ENCODE measurements around the gene PPP1R3C.

Gene PPP1R3C

DNA sequence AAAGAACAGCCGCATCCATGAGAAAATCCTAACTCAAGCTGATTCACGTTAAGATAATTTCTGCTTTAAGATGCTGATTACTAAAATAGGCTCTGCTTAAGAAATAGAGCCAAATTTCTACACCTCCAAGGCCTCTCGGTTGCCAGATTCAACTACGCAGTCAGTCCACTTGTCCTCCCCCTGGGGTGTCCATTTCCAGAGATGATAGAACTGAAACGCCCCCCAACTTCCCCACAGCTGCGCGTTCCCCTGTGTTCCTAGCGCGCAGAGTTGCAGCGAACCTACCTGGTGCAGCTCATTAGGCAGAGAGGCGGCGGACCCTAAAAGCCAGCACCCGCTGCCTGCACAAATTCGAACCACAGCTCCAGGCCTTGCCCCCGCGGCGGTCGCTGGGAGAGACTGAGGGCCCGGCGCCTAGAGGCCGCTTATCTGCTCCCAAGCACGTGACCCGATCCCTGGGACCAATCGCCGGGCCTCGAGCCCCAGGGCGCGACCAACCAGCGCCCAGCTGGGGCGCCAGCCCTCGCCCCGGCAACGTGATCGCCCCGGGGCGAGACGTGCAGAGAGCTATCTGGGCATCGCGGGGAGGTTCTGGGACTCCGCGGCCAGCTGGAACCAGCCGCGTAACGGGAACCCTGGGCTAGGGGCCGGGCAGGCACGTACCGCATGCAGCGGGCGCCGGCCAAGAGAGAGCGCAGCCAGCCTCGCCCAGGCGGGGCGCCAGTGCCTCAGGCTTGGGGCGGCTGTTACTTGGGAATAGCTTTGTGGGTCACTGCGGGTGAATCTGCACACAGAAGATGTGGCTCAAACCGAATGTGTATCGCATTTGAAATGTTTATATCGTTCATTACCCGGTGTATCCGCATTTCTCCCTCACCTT is at the start of gene PPP1R3C:
Gene PPP1R3C, minus strand, starts transcription at position 401 of the 880 bp plus-strand sequence. Its CDS starts 102 bp downstream, at position 299.
- DNase-seq, result peak; percentile 70

DNA sequence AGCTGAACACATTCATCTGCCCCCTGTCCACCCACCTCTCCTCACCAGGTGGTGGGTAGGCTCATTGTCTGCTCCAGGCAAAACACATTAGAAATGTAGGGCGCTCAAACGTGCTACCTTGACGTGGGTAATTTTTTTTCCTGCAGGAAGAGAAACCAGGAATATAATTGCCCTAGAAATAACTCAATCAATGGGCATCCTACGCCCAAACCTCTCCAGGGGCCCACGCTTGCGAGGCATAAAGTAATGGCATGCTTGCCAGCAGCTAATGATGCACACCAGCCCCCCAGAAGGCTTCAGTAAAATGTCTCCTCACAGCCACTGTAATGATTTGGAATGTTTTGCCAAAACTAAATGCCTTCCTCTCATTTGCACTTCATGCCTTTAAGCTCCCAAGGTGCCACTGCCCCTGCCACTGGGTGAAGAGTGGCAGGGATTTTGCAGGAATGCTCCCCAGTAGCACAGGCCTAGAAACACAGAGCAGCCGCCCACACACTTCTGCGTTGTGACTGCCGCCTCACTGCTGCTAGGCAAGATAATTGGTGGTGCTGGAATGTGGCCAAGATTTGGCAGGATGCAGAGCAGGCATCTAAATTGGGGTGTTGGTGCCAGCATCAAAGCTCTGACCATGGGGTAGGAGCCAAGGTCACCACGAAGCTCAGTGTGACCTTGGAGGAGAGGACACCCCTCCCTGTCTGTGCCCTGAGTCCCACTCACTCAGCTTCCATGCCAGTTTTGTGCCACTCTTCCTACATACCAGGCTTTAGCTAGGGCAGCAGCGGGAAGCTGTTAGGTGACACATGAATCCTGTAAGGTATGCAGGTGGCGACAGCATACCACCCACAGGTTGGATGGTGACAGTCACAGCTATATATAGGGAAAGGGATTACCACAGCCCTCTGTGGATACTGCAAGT is 48.7 kb upstream of the PPP1R3C start:
- no peak for DNase-seq

DNA sequence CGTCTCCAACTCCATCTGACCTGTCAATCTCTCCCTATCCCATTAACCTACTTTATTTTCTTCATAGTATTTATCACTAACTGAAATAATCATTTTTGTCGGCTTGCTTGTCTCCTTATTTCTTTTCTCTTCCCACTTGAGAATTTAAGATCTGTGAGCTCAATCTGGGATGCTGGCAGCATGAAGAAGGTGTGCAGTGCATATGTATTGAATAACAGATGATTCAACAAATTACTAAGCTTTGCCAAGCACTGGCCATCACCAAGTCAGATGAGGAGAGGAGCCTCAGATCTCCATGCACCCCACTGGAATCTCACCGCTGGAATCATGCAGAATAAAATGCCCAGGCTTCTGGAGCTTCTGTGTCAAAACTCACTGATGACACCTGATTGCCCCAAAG is 47.6 kb upstream of the PPP1R3C start:
- DNase-seq, result no peak

DNA sequence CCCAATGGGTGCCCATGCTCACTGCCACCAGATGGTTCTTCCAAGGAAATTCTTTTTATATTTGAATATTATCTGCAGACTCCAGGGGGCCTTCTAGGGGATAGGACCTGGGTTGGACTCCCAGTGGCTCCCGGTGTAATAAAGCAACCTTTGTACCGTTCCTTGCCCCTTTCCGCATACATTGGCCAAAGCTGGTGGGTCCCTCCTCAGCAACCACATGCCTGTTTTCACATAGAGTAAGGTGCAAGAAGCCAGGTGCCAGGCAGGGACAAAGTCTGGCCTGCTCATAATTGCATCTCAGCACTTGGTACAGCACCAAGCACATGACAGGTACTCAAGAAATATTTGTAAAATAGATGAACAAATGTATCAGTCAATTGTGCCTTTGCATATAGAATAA is 46.4 kb upstream of the PPP1R3C start:
- DNase-seq, result no peak

DNA sequence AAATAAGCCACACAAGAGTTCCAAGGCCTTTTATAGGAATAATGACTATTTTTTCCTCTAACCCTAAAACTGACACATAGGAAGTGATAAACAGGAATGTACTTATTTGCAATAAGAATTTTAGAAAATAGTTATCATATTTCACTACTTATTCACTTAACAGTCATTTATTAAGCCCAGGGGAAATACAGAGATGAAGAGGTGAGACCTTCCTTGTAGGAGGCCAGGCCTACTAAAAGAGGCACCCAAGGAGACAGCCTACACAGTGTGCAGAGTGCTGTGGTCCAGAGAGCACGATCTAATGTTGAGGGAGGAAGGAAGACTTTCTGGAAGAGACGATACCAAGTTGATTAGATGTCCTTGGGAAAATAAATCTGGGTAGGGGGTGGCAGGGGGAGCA is 45.0 kb upstream of the PPP1R3C start:
- DNase-seq, result no peak

DNA sequence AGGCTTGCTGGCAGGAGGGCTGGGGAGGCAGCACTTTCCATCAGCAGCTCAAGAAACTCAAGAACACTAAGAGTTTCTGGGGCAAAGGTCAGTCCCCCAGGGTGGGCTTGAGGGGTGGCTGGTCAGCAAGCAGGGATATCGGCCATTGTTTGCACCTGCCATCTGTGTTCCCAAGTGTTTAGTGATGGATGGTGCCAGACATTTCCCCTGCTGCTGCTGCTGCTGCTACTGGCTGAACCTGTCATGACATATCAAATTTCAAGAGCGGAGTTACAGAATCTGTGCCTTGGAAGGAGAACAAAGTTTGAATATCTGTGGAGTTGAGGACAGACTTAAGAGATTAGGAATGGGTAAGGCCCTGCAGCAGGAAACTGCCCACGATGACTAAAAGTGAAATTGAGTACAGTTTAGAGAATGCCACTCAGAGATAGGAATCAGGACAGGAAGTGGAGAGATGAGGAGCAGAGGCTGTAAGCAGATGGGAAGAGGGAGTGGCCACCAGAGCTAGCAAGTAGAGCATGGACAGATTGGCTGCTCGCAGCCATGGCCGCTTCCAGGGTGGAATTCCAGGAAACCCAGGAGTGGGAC is 39.2 kb upstream of the PPP1R3C start:
- DNase-seq, result no peak

DNA sequence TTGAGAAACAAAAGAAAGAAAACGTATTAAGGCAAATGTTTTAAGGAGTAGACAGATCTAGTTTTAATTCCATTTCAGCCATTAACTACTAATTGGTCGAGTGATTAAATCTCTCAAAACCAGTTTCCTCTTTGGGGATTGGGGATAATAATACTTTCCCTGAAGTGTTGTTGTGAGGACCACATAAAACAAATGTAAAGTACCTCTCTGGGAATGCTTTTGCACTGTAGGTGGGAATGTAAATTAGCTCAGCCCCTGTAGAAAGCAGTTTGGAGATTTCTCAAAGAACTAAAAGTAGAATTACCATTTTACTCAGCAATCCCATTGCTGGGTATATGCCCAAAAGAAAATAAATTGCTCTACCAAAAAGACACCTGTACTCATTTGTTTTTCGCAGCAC is 36.0 kb upstream of the PPP1R3C start:
- DNase-seq, result no peak

DNA sequence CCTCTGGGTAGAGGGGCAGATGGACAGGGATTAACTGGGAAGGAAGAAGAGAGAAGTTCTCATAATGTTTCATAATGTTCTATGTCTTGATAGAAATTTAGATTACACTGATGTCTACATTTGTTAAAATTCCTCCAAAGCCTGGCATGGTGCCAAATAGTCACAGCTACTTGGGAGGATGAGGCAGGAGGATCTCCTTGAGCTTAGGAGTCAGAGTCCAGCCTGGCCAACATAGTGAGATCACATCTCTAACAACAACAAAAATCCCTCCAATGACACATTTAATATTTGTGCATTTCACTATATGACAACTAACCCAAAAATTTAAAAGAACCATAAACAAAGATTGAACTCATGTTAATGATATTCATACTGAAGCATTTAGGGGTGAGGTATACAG is 33.0 kb upstream of the PPP1R3C start:
- DNase-seq, result no peak

DNA sequence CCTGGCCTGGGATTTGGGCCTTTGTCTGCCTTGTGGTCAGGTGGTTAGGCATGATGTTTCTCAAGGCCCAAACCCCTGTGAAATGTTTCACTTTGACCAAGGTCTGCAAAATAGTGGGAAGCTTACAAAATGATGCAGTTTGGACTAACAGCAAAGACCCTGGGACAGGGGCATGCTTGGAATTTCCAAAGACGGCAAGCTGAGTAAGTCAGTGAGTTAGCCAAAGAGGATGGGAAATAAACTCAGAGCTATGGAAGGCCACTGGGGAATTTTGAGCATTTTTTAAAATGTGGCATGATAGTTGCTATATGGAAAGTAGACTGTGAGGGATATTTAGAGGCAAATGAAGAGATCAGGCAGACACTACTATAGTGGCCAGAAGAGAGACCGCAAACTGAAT is 31.6 kb upstream of the PPP1R3C start:
- no peak for DNase-seq

DNA sequence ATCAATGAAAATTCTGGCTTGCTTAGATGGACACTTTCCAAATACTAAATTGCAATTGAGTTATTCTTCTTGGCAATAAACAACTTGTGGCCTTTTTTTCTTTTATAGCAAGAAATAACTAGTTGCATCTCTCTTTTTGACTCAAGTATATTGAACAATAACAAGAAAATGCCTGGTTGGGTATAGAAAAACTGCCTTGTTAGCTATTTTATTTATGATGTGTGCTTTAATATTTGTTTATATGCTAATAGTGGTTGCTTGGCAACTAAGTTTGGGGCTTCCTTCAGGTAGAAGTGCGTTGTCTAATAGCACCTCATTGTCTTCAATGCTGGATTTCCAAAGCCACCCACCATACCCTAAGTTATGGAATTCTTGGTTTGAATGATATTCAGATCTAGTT is 30.1 kb upstream of the PPP1R3C start:
- no peak for DNase-seq

DNA sequence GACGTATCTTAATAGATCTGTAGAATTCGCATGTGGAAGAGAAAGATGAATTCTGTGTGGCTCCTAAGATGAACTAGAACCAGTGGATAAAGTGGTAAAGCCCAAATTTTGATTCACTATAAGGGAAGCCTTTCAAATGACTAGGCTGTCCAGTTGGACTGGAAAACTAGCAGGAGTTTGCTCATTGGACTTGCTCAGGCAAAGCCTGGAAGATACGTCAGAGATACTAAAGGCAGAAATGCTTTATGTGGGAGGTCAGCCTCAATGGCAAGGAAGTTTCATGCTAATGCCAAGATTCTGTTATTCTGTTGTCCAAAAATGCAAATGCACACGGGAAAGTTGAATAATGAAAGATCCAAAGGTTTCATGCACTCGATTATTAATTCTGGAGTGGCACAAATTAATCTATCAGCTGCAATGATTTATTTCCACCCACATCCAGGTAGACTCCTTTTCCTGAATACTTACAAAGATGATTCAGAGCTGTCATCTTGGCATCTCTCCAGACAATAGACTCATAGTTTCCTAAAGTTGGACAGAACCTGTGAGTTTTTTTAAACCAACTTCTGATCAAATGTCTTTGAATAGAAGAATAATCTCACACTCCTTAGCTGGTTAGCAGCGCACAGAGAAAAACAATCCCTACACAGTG is 20.5 kb upstream of the PPP1R3C start:
- DNase-seq, result no peak

DNA sequence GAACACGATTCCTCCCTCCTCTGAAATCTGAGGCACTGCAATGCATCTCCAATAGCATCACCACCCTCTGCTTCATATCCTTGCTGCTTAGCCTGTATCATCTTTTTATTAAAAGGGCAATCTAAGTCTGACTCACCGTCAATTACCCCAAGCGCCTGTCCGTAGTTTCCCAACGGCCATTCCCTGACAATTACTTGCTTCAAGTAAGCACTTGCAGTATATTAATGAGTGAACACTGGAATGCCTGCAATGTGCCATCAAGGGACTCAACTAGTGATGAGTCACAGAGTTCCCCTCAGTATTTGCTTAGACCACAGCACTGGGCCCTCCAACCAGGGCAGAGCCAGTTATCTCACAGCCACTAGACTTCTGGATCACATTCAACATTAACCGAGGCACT is 19.5 kb upstream of the PPP1R3C start:
- no peak for DNase-seq

DNA sequence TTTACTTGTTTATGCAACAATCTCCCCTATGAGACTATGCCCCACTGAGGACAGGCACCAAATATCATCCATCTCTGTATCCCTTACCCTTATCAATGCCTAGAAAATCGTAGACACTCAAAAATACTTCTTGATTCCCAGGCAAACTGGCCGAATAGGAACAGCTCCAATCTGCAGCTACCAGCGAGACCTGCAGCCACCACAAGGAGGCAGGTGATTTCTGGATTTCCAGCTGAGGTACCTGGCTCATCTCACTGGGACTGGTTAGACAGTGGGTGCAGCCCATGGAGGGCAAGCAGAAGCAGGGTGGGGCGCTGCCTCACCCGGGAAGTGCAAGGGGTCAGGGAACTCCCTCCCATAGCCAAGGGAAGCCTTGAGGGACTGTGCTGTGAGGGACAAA is 10.8 kb upstream of the PPP1R3C start:
- DNase-seq, result no peak

DNA sequence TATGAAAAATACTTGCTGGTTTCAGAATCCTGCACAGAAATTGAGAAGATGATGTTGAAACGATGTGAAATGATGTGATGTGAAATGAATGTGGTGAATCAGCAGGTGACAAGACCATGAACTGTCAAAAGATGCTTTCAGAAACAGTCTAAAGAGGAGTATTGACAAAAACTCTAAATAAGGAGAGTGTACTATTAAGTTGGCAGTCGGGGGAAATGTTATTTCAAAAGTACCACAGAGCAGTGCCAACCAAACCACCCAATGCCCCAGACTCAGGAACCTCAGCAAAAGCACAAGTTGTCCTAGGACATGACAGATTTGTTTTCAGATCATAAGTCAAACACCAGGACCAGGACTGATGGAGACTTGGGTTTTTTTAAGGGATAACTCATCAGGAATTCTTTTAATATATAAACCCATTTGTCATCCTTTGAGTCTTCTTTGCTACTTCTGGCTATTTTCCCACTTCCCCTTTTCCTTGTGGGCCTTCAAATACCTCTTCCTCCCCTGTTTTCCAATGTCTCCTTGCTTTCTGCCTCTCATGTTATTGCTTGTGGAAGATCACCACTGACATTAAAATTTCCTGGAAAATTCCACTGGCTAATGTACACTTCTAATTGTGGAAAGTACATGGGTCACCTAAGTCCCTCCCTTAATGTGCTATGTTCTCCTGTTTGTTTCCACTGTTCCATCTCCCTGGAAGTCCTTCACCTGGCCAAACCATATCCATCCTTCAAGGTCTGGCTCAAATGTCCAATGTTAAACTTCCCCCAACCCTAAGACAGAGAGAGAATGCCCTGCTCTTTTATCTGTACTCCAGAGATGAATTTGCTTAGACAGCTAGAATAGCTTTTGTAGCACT is 10.2 kb upstream of the PPP1R3C start:
- DNase-seq, result no peak

DNA sequence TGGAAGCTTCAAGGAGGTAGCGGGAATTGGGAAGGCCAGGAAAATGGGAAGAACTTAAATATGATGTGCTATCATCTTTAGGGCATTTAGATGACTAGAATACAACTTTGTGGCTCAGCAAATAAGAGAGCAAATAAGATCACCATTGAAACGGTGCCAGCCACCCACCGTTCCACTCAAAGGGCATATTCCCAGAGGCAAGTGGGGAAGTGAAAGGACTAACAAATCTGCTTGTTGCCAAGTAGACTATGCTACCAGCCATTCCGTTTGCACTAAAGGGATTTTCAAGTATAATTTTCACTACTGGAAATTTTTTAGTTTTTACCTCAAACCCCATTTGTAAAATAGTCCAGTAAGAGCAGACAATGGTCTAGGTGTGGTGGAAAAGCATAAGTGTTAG is 4.0 kb upstream of the PPP1R3C start:
- DNase-seq, result no peak

DNA sequence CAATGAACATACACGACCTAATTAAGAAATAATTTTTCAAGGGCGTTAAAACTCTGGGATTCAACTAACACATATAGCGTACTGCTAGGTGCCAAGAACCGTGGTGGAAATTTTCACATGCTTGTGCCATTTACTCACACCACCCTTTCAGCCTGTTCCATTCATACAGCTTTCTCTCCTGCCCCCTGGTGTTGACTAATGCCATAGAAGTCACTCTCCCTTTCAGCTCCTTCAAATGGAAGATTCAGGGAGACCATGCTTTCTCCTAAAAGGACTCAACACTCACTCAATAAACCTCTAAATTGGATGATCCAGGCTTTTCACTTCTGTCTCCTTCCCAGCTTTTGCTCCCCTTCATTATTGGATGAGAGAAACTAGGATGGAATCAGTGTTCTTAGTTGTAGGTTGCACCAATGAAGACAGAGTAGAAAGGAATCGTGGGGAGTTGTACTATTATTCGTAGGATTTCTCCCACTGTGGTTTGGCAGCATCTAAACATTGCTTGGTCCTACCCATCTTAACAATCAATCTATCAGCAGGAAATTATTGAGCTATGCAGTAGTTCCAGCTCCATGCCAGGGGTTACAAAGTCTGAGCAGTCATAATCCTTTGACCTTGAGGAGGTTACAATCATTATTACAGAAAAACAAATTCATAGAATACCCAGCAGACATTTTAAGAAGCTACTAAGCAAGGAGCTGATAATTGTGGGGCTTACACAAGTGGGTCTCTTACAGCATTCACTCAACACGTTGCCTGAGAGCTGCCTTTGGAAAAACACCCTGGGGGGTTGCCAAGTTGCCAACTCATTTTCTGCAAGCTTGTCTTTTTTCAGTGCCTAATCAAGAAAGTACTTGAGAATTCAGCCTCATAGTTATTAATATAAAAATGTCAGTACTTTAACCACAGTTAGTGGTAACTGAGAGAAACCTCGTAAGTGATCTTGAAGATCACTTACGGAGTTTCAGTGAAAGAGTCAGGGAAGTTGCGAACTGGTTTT is 2.8 kb upstream of the PPP1R3C start:
- peak; percentile 55 for DNase-seq

DNA sequence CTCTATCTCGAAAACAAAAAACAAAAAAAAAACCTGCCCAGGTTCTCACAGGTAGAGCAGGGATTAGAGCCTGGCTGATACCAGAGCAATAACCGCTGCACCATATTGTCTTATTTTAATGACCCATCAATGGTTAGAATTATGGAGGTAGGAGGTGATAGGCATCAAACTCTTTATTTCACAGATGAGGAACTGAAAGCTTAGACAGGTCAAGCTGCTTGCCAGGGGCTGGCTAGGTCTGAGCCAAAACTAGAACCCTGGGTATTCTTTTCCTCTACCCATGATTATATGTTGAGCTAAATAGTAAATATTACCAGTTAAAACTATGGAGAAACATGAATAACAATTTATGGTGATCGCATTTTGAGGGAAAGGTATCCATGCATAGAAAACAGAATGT is 2.0 kb upstream of the PPP1R3C start:
- DNase-seq, result no peak

DNA sequence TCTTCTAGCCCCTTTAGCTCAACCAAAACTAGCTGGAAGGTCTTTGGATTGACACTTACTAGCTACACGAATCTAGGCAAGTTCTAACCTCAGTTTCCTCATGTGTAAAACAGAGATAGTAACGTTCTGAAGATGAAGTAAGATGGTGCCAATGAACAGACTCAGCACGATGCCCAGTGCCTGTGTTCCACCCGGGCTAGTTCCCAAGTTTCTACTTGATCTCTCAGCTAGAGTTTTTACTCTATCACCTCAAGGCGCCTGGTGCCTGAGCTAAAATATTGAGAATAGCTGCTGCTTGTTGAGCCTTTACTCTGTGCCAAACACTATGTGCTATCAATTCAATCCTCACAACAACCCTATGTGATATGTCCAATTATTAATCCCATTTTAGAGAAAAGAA is 1.4 kb upstream of the PPP1R3C start:
- no peak for DNase-seq

DNA sequence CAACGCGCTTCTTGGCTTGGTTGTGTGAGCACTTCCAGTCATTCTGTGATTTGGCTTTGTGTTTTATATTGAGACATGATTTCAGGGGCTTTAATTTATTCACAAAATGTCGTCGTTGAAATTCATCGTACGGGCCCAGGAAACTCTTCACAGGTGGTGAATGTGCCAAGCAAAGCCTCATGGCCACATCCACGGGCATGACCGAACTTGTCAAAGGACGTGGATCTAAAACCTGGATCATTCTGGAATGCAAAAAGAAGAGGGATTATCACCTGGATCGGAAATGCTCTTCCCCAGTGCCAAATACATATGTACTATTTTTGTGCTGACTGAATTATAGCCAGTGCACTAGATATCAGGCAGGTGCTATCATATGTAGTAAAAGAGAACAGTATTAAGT is 2.2 kb downstream of the PPP1R3C start:
- no peak for DNase-seq

DNA sequence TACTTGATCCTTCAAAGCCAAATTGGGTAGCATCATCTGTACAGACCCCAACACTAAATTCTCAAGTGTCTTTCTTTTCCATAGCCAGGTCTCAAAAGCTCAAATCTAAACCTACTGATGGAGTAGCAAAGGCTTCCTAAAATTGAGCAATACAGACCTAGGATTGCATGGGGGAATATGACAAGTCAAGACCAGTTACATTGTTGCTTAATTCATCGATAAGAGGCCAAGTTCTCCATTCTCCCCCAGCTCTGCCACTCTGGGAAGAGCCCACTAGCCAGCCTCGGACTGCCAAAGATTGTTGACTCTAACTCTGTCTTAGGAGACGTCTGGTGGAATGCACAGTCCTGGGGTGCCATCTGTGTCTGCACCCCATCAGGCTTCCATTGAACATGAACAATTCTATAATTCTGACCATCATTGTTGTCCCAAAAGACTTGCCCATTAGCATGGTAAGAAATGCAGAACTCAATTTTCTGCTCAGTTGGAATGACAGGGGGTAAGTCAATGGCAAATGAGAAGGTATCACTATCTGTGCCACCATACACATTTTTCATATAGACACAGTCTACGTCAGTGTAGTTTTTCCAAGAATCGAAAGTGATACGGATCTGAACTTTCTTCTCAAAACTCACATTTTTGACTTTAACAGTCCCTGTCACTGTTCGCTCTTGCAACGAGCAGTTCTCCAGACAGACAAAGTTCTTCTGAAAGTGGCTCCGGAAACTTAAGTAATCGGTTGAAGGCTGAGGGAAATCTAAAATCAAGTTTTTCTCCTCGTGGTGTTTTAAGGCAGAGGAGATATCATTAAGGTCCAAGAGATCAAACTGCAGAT is 2.9 kb downstream of the PPP1R3C start:
- DNase-seq, result no peak

All from NCI-H1436 treated with DMSO at 0.1 percent for 48 hours (cell line).